HG03439 (cell line): Measurements from ENCODE around the gene S100A5.

ENCODE experiments used
- ATAC-seq: cut with Tn5 transposase; IDR thresholded peaks from one replicate; pipeline ENCODE4 v1.9.1; 2021; ENCODE audit warnings: mild to moderate bottlenecking, moderate library complexity; ENCODE audit not compliant: unreplicated experiment

The S100A5 gene

GRCh38 chr1:153513023-153513422 is 27.7 kb downstream of the S100A5 start:
- no peak for ATAC-seq

GRCh38 chr1:153510984-153511410 is 29.7 kb downstream of the S100A5 start:
- ATAC-seq, result no peak

- no peak for ATAC-seq
These were observed 30.9 kb downstream of the S100A5 start for GRCh38 chr1:153509729-153510354.

- ATAC-seq, result no peak
These were observed 31.7 kb downstream of the S100A5 start for GRCh38 chr1:153509036-153509435.

GRCh38 chr1:153507926-153508583 is 32.7 kb downstream of the S100A5 start:
- no peak for ATAC-seq

GRCh38 chr1:153506831-153507413 is 33.8 kb downstream of the S100A5 start:
- no peak for ATAC-seq

GRCh38 chr1:153506386-153506785 is 34.3 kb downstream of the S100A5 start:
- ATAC-seq, result no peak

GRCh38 chr1:153505576-153505975 is 35.2 kb downstream of the S100A5 start:
- no peak for ATAC-seq

- no peak for ATAC-seq
These were observed 37.0 kb downstream of the S100A5 start for GRCh38 chr1:153503766-153504165.

- ATAC-seq, result no peak
These were observed 42.0 kb downstream of the S100A5 start for GRCh38 chr1:153498746-153499145.

GRCh38 chr1:153495536-153495935 is 45.2 kb downstream of the S100A5 start:
- ATAC-seq, result no peak

GRCh38 chr1:153494976-153495535 is 45.7 kb downstream of the S100A5 start:
- ATAC-seq, result no peak

- no peak for ATAC-seq
These were observed 47.3 kb downstream of the S100A5 start for GRCh38 chr1:153493343-153493960.

GRCh38 chr1:153490272-153491051 is 50.3 kb downstream of the S100A5 start:
- ATAC-seq, result no peak

- no peak for ATAC-seq
These were observed 52.0 kb downstream of the S100A5 start for GRCh38 chr1:153488731-153489130.

- no peak for ATAC-seq
These were observed 53.0 kb downstream of the S100A5 start for GRCh38 chr1:153487707-153488106.
